Kidney epithelial cell (primary cell): ENCODE measurements around the gene PDE8A. TPM values are rescaled to one million over a fixed set of nuclear protein-coding genes. Genes with fewer than 3 reads are reported as not detected.

Source experiments
- DNase-seq: peaks from one replicate; pipeline ENCODE4 v3.0.0-alpha.2; 2010; ENCODE audit warnings: low read depth
- H3K27me3 ChIP-seq: 2 replicates; pipeline ENCODE4 v1.6.0; 2011; ENCODE audit warnings: low read length; ENCODE audit not compliant: control insufficient read depth, insufficient read depth
- H3K36me3 ChIP-seq: 2 replicates; pipeline ENCODE4 v1.5.1; 2011; ENCODE audit warnings: low read length; ENCODE audit not compliant: control insufficient read depth, insufficient read depth
- H3K4me3 ChIP-seq: 2 replicates; pipeline ENCODE4 v1.5.1; 2011; ENCODE audit warnings: low read depth, mild to moderate bottlenecking, control low read depth, low read length
- total RNA-seq: library from RNA; depleted of rRNA; stranded (reverse); fragments of >200 nt; gene quantifications from 2 replicates; pipeline ENCODE4 v1.2.3, GENCODE V29; 2015
- TF ChIP-seq, protein P1 (sequence below): IDR thresholded peaks from 2 replicates; pipeline ENCODE4 v1.5.1; 2011; ENCODE audit warnings: mild to moderate bottlenecking, moderate library complexity, low read length, control low read depth, inconsistent platforms; ENCODE audit not compliant: insufficient read depth, poor library complexity, severe bottlenecking

Gene PDE8A, protein sequence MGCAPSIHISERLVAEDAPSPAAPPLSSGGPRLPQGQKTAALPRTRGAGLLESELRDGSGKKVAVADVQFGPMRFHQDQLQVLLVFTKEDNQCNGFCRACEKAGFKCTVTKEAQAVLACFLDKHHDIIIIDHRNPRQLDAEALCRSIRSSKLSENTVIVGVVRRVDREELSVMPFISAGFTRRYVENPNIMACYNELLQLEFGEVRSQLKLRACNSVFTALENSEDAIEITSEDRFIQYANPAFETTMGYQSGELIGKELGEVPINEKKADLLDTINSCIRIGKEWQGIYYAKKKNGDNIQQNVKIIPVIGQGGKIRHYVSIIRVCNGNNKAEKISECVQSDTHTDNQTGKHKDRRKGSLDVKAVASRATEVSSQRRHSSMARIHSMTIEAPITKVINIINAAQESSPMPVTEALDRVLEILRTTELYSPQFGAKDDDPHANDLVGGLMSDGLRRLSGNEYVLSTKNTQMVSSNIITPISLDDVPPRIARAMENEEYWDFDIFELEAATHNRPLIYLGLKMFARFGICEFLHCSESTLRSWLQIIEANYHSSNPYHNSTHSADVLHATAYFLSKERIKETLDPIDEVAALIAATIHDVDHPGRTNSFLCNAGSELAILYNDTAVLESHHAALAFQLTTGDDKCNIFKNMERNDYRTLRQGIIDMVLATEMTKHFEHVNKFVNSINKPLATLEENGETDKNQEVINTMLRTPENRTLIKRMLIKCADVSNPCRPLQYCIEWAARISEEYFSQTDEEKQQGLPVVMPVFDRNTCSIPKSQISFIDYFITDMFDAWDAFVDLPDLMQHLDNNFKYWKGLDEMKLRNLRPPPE
- 26.7 and 31.5 TPM in 2 replicates for total RNA-seq

DNA sequence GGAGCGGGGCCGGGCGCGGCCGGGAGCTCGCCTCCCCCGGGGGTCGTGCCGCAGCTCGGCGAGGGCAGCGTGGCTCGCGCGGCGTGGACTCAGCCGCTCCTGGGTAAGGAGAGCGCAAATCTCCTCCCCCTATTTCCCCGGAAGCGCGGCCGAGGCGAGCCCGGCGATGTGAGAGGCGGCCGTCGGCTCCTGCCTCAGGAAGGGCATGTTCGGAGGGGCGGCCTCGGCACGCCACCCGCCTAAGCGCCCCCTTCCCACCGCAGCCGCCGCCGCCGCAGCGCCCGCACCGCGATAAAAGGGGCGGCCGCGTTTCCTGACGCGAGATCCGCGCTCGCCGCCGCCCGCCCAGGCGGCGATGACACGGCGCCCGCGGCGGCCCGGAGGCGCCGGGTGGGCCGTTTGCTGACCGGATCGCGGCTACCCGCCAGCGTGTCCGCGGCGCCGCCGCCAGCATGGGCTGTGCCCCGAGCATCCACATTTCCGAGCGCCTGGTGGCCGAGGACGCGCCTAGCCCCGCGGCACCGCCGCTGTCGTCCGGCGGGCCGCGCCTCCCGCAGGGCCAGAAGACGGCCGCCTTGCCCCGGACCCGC, at the start of gene PDE8A:
TSS of gene PDE8A (plus strand) at position 146 of the 590 bp plus-strand sequence. CDS start at position 453, 307 bp downstream.
- H3K36me3 ChIP-seq, result no peaks in the 10 kb centered on the region
- TF ChIP-seq, protein P1, sequence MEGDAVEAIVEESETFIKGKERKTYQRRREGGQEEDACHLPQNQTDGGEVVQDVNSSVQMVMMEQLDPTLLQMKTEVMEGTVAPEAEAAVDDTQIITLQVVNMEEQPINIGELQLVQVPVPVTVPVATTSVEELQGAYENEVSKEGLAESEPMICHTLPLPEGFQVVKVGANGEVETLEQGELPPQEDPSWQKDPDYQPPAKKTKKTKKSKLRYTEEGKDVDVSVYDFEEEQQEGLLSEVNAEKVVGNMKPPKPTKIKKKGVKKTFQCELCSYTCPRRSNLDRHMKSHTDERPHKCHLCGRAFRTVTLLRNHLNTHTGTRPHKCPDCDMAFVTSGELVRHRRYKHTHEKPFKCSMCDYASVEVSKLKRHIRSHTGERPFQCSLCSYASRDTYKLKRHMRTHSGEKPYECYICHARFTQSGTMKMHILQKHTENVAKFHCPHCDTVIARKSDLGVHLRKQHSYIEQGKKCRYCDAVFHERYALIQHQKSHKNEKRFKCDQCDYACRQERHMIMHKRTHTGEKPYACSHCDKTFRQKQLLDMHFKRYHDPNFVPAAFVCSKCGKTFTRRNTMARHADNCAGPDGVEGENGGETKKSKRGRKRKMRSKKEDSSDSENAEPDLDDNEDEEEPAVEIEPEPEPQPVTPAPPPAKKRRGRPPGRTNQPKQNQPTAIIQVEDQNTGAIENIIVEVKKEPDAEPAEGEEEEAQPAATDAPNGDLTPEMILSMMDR, result no peak
- H3K4me3 ChIP-seq, result peak within 1 kb of the TSS; percentile 68
- DNase-seq, result no peak
- no peaks in the 10 kb centered on the region for H3K27me3 ChIP-seq

DNA sequence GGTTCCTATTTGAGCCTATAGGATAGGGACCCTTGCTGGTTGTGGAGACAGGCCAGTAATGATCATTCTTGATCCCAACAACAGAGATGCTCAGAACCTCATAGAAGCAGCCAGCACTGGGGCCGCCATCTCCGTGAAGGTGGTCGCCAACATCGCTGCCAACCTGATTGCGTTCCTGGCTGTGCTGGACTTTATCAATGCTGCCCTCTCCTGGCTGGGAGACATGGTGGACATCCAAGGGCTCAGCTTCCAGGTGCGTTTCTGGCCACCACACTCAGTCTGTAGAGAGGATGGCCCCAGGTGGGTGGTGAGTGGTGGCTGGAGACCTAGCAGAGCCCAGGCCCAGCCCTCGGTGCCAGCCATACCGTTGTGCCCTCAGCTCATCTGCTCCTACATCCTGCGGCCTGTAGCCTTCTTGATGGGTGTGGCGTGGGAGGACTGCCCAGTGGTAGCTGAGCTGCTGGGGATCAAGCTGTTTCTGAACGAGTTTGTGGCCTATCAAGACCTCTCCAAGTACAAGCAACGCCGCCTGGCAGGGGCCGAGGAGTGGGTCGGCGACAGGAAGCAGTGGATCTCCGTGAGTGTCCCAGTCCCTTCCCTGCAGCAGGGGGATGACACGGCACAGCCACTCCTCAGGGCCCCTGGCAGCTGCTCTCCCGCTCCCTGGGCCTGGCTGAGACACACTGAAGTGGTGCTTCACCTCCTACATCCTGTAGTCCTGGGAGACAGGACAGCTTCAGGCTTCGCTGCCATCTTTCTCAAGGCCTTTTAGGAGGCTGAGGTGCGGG, 46.5 kb upstream of the PDE8A start:
- Histone ChIP-seq H3K36me3 (no peaks in the 10 kb centered on the region), H3K4me3 (no peak overlapping the region), H3K27me3 (no peaks in the 10 kb centered on the region)
- TF ChIP-seq, protein P1, result no peak
- no peak for DNase-seq

DNA sequence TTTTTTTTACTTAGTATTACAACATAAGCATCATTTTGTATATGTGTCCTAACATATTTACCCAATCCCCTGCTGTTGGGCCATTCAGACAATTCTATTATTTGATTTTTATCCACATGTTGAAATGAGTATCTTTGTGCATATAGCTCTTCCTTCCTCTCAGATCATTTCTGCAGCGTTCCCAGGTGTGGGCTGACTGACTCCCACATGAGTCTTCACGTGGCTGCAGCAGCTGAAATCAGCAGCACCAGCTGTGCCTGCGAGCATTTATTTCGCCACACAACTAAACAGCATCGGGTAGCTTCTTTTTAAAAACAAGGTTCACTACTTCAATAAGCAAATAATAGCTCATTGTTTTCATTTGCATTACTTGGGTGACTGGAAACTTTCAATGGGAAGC, 44.5 kb upstream of the PDE8A start:
- no peak overlapping the region for H3K4me3 ChIP-seq
- DNase-seq, result no peak
- TF ChIP-seq, protein P1, result no peak
- H3K27me3 ChIP-seq, result no peaks in the 10 kb centered on the region
- no peaks in the 10 kb centered on the region for H3K36me3 ChIP-seq

DNA sequence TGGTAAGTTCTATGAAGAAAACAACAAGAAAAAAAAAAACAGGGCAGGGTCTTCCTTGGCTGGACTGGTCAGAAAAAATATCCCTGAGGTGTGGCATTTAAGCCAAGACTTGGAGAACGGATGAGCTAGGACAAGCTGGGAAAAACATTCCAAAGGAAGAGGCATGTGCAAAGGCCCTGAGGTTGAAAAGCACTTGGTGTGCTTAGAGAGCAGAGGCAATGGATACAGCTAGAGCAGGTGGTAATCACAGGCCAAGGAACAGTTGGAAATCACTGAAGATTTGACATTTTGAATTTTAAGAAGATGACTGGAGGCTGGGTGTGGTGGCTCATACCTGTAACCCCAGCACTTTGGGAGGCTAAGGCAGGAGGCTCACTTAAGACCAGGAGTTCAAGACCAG, 42.9 kb upstream of the PDE8A start:
- DNase-seq, result no peak
- H3K36me3 ChIP-seq, result no peaks in the 10 kb centered on the region
- no peaks in the 10 kb centered on the region for H3K27me3 ChIP-seq
- TF ChIP-seq, protein P1, result no peak
- no peak overlapping the region for H3K4me3 ChIP-seq

DNA sequence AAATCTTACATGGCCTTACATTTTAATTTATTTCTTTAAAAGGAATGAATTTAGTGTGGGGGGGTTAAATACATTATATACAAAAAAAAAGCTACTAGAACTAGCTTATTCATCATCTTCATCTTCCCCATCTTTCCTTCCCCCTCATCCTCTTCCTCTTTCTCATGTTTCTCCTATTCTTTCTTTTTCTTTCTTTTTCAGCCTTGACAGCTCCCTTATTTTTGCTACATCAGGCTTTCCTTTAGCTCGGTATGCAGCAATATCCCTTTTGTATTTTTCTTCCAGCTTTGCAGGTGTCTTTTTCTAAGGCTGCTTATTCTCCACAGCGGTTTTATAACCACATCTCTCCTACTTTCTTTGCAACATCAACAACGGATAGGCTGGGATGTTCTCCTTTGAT, 41.3 kb upstream of the PDE8A start:
- DNase-seq, result no peak
- Histone ChIP-seq H3K27me3 (no peaks in the 10 kb centered on the region), H3K4me3 (no peak overlapping the region), H3K36me3 (no peaks in the 10 kb centered on the region)
- TF ChIP-seq, protein P1, result no peak
